ENCODE results near the gene IRAK2.

The IRAK2 gene

DNA sequence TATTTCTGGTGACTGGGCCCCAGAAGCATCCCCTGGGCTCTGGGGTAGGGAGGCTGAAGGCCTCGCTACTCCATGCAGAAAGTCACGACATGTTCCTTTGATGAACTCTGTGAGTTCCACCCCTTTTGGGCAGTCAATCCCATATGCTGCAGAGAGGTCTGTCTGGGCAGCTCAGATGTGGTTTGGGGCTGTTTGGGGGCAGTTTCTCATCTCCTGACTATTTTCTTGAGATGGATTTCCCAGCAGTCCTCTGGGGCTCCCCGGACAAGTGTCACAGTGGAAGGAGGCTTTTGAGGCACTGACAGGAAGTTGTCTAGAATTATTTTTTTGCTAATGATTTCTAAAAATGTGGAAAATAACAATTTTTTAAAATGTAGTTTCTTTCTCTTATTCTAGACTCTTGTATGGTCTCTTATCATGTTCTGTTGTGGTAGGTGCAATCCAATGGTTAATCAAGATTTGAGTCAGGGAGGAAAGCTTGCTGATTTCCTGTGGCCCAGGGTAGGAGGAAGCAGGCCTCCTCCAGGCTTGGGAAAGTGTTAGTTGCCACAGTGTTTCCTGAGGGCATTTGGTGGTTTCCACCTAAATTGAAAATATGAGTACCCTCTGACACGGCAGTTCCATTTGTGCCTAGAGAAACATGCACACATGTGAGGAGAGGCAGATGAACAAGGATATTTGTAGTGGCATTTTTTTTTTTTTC is 63.7 kb downstream of the IRAK2 start:
- peak; percentile 31 to 40 for DNase-seq

DNA sequence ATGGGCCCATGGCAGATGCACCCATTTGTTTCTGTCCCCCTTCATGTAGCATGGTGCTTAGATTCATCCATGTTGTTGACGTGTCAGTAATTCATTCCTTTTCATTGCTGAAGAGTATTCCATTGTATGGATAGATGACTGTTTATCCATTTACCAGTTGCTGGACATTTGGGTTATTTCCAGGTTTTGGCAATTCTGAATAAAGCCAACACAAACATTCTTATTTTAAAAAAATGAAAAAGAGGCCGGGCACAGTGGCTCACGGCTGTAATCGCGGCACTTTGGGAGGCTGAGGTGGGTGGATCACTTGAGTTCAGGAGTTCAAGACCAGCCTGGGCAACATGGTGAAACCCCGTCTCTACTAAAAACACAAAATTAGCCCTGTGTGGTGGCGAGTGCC is 64.9 kb downstream of the IRAK2 start:
- DNase-seq = no peak

DNA sequence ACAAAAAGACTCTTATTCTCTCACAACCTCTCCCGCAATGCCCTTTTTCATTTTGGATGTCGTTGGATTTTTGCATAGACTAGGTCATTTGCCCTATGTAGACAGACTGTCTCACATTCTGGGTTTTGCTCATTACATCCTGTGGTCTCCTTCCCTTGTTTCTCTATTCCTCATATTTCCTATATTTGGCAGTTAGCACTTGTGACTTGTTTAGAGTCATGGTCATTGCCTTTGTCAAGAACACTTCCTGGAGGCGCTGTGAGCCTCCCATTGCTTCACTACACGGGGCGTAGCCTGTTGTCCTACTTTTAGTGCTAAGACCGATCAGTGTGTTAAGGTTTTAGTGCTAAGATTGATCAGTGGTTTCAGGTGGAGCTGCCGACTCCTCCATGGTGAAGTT is 67.4 kb downstream of the IRAK2 start:
- DNase-seq = peak; percentile 11 to 59

- DNase-seq = no peak
Observed at GRCh38 chr3:10233988-10234387, 69.3 kb downstream of the IRAK2 start.

DNA sequence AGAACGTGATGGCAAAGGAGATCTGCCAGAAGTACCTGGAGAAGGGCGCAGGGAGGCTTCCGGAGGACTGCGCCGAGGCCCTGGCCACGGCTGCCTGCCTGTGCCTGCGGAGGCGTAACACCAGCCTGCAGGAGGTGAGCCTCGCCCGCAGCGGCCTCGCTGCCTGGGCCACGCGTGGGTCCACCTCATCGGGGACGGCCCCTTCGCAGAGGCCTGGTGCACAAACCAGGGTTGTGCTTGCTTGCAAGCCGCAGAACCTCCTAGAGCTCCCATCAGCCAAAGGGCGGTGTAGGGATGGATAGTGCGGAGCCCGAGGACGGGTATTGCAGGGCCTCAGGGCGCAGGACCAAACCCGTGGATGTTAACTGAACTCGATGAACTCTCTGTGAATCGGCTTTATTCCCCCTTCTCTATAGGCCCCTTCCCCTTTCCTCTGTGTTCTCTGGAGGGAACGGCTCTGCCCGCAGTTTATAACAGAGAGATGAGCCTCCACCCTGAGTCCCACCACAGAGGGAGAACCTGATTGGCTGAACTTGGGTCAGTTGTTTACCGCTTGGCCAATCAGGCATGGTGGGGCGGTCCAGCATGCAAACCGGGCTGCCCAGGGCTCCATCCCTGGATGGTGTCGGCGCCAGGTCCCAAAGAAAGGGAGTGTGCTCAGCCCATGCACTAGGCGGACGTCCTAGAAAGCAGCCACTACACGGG is 70.0 kb downstream of the IRAK2 start:
- no peak for DNase-seq

DNA sequence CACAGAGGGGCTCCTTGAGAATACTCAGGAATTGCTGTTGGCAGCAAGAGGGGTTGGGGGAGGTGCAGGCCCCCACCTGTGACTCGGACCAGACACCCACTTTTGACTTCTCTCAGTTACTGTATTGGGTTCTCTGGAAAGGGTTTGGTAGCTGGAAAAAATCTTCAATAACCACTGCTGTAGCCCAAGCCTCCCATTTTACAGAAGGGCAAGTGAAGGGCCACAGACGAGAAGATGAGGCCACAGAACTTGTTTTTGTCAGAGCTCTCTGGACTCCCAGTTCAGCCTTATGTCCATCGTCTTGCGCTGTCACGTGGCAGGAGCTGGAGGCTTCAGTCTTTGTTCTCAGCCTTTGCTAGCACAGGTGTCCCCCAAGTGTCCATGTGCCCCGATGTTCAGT is 70.8 kb downstream of the IRAK2 start:
- DNase-seq = no peak

GRCh38 chr3:10238345-10239183 is 73.8 kb downstream of the IRAK2 start:
- DNase-seq = peak; percentile 70

GRCh38 chr3:10240799-10241198 is 76.1 kb downstream of the IRAK2 start:
- no peak for DNase-seq

GRCh38 chr3:10242182-10243065 is 77.7 kb downstream of the IRAK2 start:
- DNase-seq = peak; percentile 66 to 78

- no peak for DNase-seq
Observed at GRCh38 chr3:10244009-10244408, 79.3 kb downstream of the IRAK2 start.

GRCh38 chr3:10245081-10245712 is 80.5 kb downstream of the IRAK2 start:
- DNase-seq = no peak

DNA sequence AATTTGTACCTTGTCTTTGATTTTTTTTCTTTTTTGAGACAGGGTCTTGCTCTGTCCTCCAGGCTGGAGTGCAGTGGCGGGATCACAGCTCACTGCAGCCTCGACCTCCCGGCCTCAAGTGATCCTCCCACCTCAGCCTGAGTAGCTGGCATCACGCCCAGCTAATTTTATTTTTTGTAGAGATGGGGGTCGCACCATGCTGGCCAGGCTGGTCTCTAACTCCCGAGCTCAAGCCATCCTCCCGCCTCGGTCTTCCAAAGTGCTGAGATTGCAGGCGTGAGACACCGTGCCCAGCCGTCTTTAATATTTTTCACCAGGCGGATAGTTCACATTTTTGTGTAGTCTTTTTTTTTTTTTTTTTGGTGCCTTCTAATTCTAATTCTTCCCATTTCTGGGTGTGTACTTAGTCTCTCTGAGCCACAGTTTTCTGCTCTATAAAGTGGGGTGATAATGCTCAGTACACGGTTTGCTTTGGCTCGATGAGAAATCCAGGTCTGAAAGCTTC is 83.0 kb downstream of the IRAK2 start:
- DNase-seq = no peak

DNA sequence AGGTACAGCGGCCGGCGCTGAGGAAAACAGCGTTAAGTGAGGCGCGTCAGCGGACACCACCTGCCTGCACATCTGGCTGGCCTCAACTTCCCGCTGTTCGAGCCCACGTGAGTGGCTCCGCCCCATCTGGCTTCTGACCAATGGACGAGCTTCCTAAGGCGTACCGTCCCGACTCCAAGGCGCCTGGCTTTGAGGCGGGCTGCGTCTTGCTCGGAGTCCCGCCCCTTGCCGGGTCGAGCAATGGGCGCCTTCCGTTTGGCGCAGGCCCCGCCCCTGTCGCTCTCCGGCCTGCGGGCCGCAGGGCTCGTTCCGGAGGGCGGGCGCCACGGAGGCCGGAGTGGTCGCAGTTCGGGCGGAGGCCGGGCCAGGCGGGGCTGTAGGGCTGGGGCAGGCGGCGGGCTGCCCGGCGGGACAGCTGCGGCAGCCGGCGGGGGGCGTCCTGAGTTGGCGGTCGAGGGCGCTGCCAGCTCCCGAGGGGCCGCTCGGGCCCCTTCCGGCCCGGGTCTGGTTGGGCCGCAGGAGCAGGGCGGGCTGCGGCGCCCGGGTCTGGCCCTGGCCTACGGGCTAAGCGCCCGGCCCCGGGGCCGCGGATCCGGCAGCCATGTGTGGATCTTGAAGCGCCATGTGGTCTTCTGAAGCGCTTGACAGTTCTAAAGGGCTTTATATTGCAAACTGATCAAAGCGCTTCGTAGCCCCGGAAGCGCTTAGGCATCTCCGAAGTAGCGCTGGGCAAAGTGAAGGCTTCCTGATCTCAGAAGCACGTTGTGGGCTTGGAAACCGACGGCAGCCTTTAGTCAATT is 83.7 kb downstream of the IRAK2 start, which contains the start of gene TATDN2:
Gene TATDN2 (plus strand): TSS at position 276 of the 800 bp plus-strand sequence. CDS start 742 bp downstream, outside the sequence.
- peak; percentile 95 for DNase-seq

DNA sequence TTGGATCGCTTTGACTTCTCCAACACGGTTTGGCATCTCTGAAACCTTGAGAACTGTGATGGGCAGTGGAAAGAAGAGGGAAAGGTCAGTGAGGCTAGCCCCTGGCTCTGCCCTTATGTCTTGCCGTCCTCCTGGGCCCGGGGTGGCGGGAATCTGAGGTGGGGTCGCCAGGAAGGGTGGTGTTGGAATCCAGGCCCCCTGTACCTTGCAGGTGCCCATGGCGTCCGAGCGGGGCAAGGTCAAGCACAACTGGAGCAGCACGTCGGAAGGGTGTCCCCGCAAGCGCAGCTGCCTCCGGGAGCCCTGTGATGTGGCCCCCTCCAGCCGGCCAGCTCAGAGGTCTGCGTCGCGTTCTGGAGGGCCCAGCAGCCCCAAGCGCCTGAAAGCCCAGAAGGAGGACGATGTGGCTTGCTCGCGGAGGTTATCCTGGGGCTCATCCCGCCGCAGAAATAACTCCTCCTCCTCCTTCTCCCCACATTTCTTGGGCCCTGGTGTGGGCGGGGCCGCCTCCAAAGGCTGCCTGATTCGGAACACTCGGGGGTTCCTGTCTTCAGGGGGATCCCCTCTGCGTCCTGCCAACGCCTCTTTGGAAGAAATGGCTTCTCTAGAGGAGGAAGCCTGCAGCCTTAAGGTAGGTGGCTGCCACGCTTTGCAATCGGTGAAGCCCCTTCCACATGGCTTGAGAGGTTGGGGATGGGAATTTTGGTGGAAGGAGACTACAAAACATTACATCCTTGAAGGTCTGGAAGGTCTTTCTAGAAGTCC is 84.4 kb downstream of the IRAK2 start:
- peak; percentile 38 to 61 for DNase-seq

GRCh38 chr3:10249833-10250232 is 85.1 kb downstream of the IRAK2 start:
- no peak for DNase-seq

- no peak for DNase-seq
Observed at GRCh38 chr3:10251006-10251405, 86.3 kb downstream of the IRAK2 start.

DNA sequence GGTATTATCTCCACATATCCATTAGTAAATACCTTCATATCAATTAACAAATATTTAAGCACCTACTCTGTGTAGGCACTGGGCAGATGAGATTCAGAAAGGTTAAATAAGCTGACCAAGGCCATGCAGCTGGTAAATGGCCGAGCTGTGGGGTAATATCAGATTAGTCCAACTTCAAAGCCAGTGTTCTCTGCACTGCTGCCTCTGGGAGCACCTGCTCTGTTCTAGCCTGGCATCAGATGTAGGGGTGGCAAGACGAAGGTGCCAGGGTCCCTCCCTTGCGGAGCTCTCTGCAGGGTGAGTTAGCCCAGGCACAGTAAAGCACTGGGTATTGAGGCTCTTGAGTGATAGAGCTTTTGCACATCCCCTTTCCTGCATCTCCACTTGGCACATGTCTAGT is 89.0 kb downstream of the IRAK2 start:
- DNase-seq = no peak

DNA sequence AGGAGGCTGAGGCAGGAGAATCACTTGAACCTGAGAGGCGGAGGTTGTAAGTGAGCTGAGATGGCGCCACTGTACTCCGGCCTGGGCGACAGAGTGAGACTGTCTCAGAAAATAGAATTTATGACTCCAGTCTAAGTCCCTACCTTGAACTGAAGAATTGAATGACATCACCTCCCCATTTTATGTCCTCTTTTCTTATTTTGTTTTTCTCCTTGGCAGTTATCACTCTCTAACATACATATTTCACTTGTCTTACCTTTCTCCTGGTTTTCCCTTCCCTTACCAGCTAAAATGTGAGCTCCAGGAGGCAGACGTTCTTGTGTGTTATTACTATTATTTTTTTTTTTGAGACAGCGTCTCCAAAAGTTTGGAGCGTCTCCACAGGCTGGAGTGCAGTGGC is 91.1 kb downstream of the IRAK2 start:
- DNase-seq = no peak

DNA sequence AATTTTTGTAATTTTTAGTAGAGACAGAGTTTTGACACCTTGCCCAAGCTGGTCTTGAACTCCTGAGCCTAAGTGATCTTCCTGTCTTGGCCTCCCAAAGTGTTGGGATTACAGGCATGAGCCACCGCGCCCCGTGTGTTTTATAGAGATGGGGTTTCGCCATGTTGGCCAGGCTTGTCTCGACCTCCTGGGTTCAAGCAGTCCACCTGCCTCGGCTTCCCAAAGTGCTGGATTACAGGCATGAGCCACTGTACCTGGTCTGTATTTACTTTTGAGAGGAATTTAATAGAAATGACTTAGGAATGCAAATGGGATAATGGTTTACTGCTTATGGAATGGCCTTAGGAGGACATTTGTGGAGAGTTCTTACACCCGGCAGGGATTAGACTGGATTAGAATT is 94.3 kb downstream of the IRAK2 start:
- no peak for DNase-seq

GRCh38 chr3:10259798-10260197 is 95.1 kb downstream of the IRAK2 start:
- no peak for DNase-seq
